Measurements from ENCODE around the gene CPA5. TPM values are rescaled to one million over a fixed set of nuclear protein-coding genes. Genes with fewer than 3 reads are reported as not detected.

Gene CPA5
- polyA plus RNA-seq, 3 donors: not detected

DNA sequence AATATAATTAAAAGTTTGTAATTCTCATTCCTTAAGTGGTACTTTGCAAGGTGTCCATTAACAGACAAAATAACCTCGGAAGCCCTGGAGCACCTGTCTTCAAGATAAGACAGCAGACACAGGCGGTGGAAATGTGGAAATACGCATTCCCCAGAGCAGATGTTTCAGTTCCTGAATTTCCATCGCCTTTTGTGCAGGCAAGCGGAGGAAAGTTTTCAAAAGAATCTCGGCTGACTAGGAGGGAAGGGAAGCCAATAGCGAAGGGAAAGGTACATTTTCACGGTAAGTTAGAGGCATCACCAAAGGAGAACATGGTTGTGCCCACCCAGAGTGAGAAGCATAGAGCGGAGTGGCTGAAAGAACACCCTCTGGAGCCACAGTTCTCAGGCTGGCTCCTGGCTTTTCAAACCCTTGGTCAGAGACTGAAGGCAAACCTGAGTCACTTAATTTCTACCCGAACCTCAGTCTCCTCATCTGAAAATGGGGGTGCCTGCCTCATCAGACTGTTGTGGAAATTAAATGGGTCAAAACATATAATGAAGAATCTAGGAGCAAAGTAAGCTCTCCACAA is 49.3 kb downstream of the CPA5 start:
- H3K9me3 ChIP-seq (replicated peaks in 1 of 2; ENCODE audit: control insufficient read depth in 1 of 2, insufficient read depth in 1 of 2, low read length in 2 of 2): no peaks in the 10 kb centered on the region
- Mint-ChIP-seq H3K9me3 (peaks cover 0 to 1% (median 0%) of the 10 kb centered on the region in 7 donors), H3K27me3 (ENCODE audit: low read depth in 3 of 3) (peaks cover 0 to 2% (median 0%) of the 10 kb centered on the region in 3 donors), H3K36me3 (peaks cover 0 to 3% of the 10 kb centered on the region in 2 donors), H3K27ac (peak overlapping the region in 1 of 7 donors; percentile 31), H3K4me1 (peaks cover 28% of the 10 kb centered on the region), H3K4me3 (peak overlapping the region; percentile 25 to 86)
- peak overlapping the region; percentile 60 for H2AFZ ChIP-seq (ENCODE audit: insufficient read depth, low read depth, low read length, poor library complexity, severe bottlenecking)
- peak overlapping the region; percentile 58 for H3K4me2 ChIP-seq (replicated peaks; ENCODE audit: extremely low read depth, low read length, poor library complexity, severe bottlenecking)
- 14% methylated on average over 8 of the region's 10 CpGs for WGBS (ENCODE audit: insufficient coverage)
- intact Hi-C loops (cut with micrococcal nuclease): no loop called here
- H3K9ac ChIP-seq (ENCODE audit: insufficient read depth, low read length, poor library complexity, severe bottlenecking): no peak overlapping the region
- no peaks in the 10 kb centered on the region for H4K20me1 ChIP-seq (ENCODE audit: insufficient read depth, low read length)
- H3K4me3 ChIP-seq (replicated peaks in 1 of 3; ENCODE audit: low read depth in 2 of 3, low read length in 3 of 3): peak overlapping the region in 1 of 3 experiments; percentile 38
- no peaks in the 10 kb centered on the region for H3K27me3 ChIP-seq (ENCODE audit: control insufficient read depth in 2 of 2, insufficient read depth in 2 of 2, low read length in 2 of 2)
- DNase-seq: peak in 2 of 3 donors; percentile 26 to 38
- TF ChIP-seq, protein P1, sequence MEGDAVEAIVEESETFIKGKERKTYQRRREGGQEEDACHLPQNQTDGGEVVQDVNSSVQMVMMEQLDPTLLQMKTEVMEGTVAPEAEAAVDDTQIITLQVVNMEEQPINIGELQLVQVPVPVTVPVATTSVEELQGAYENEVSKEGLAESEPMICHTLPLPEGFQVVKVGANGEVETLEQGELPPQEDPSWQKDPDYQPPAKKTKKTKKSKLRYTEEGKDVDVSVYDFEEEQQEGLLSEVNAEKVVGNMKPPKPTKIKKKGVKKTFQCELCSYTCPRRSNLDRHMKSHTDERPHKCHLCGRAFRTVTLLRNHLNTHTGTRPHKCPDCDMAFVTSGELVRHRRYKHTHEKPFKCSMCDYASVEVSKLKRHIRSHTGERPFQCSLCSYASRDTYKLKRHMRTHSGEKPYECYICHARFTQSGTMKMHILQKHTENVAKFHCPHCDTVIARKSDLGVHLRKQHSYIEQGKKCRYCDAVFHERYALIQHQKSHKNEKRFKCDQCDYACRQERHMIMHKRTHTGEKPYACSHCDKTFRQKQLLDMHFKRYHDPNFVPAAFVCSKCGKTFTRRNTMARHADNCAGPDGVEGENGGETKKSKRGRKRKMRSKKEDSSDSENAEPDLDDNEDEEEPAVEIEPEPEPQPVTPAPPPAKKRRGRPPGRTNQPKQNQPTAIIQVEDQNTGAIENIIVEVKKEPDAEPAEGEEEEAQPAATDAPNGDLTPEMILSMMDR (IDR thresholded peaks at IDR 0.05): no peak
- no peaks in the 10 kb centered on the region for H3K79me2 ChIP-seq (ENCODE audit: insufficient read depth, low read length)
- no peak overlapping the region for H3K27ac ChIP-seq (ENCODE audit: low read depth in 1 of 2, low read length in 2 of 2)
- peaks cover 19 to 21% of the 10 kb centered on the region in 2 donors for H3K4me1 ChIP-seq (ENCODE audit: control insufficient read depth in 1 of 2, insufficient read depth in 2 of 2, low read length in 2 of 2)
- no peaks in the 10 kb centered on the region for H3K36me3 ChIP-seq (replicated peaks in 1 of 2; ENCODE audit: control insufficient read depth in 1 of 2, insufficient read depth in 2 of 2, low read length in 2 of 2)

DNA sequence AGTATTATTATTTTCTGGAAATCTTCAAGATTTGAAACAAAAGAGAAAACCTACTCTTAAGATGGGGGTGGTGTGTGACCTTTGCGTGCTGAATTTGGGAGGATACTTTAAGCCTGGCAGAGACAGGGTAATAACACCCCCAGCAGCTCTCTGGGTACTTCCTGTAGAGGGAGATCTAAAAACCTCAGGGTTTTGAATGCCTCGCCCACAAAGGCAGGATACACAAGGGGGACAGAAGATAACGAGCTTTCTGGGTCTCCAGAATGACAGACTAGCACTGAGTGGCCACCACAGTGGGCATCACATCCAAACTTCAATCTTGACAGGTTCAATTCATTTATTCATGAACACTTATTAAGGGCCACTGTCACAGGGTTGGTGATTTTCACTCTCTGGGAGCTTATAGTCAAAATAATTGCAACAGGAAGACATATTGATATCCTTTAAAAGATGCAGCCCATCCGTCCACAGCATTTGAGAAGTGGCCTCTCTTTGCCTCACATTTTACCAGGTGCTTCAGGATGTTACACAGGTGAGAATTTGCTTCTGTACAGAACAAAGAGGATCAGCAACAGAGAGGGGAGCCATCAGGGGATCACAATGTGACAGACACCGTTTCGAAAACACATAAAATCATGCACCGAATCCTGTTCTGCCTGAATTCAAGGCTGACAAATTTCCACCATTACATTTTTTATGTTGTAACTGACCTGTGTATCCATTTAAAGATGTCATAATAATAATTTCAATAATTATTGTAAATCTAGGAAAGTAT is 50.0 kb downstream of the CPA5 start:
- H3K4me1 ChIP-seq (ENCODE audit: control insufficient read depth in 1 of 2, insufficient read depth in 2 of 2, low read length in 2 of 2): peaks cover 22 to 24% of the 10 kb centered on the region in 2 donors
- WGBS (ENCODE audit: insufficient coverage): 14% methylated on average over 1 of the region's 7 CpGs
- H3K4me3 ChIP-seq (replicated peaks in 1 of 3; ENCODE audit: low read depth in 2 of 3, low read length in 3 of 3): no peak overlapping the region
- no peak overlapping the region for H3K9ac ChIP-seq (ENCODE audit: insufficient read depth, low read length, poor library complexity, severe bottlenecking)
- Mint-ChIP-seq H3K4me3 (no peak overlapping the region), H3K4me1 (peaks cover 33% of the 10 kb centered on the region), H3K36me3 (peaks cover 3 to 6% of the 10 kb centered on the region in 2 donors), H3K27ac (peak overlapping the region in 1 of 7 donors; percentile 31), H3K27me3 (ENCODE audit: low read depth in 3 of 3) (peaks cover 0 to 2% (median 0%) of the 10 kb centered on the region in 3 donors), H3K9me3 (no peaks in the 10 kb centered on the region)
- no peak overlapping the region for H3K27ac ChIP-seq (ENCODE audit: low read depth in 1 of 2, low read length in 2 of 2)
- H3K4me2 ChIP-seq (replicated peaks; ENCODE audit: extremely low read depth, low read length, poor library complexity, severe bottlenecking): peak overlapping the region; percentile 58
- H3K36me3 ChIP-seq (replicated peaks in 1 of 2; ENCODE audit: control insufficient read depth in 1 of 2, insufficient read depth in 2 of 2, low read length in 2 of 2): no peaks in the 10 kb centered on the region
- TF ChIP-seq, protein P1 (IDR thresholded peaks at IDR 0.05): no peak
- H3K27me3 ChIP-seq (ENCODE audit: control insufficient read depth in 2 of 2, insufficient read depth in 2 of 2, low read length in 2 of 2): no peaks in the 10 kb centered on the region
- H4K20me1 ChIP-seq (ENCODE audit: insufficient read depth, low read length): no peaks in the 10 kb centered on the region
- H2AFZ ChIP-seq (ENCODE audit: insufficient read depth, low read depth, low read length, poor library complexity, severe bottlenecking): no peak overlapping the region
- no peaks in the 10 kb centered on the region for H3K79me2 ChIP-seq (ENCODE audit: insufficient read depth, low read length)
- no peaks in the 10 kb centered on the region for H3K9me3 ChIP-seq (replicated peaks in 1 of 2; ENCODE audit: control insufficient read depth in 1 of 2, insufficient read depth in 1 of 2, low read length in 2 of 2)
- intact Hi-C loops (cut with micrococcal nuclease): no loop called here
- DNase-seq: no peak
